ENCODE data around the gene LPIN3. TPM values are rescaled to one million over a fixed set of nuclear protein-coding genes. Genes with fewer than 3 reads are reported as not detected.

Gene LPIN3
- total RNA-seq, 4 donors from 2014 or later = 7.4 to 30.5 (median 10.2) TPM

DNA sequence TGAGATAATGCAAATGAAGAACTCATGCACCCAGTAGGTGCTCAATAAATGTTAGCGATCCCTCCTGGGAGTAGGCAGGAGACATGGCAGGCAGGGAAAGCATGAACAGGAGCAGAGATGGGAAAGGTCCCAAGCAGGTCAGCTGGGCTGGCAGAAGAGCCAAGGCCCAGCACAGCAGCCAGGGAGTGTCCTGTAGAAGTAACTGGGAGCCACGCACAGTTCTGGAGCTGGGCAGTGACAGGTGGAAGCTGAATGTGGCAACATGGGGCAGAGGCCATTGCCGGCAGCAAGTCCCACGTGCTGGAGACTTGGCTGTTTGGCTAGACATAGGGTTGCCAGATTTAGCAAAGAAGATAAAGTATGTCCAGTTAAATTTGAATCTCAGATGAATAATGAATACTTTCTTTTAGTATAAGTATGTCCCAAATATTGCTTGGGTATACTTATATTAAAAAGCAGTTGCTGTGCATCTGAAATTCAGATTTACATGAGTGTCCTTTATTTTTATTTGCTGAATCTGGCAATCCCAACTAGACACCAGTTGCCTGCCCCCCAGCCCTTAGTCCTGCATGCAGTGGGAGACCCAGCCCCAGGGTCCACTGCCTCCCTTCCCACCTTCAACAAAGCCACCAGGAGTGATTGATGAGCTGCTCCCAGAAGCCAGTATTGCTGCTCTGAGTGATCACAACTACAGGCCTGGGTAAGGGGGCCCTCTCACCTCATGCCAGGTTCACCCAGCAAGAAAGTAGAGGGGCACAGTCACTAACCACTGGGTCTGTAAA, 3.7 kb upstream of the LPIN3 start:
- intact Hi-C loops (cut with DNase I; ENCODE audit: low total_unique reads) = loop anchor here (10.0 kb wide), 1 partner anchor 102 kb away; no protein-coding TSS in a partner anchor

DNA sequence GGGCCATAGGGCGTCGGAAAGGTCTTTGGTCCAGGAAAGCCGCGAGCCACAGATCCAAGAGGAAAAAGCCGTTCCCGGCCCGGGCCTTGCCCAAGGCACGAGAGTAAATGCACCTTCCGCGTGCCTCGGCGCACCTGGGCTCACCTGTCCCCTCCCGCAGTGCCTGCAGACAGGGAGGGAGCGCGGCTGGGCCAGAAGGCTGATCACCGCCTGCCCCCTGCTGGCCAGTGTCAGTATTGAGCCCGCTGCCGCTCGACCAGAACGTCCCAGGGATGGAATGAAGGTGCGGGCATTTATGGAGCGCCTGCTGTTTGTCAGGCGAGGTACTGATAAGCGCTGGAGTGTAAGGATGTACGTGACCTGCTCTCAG, 679 bp upstream of the LPIN3 start:
- DNase-seq = peak; percentile 84 to 88
- H3K9me3 ChIP-seq = no peaks in the 10 kb centered on the region
- peak overlapping the region; percentile 81 to 86 for H3K27ac ChIP-seq
- H3K4me1 ChIP-seq = no peaks in the 10 kb centered on the region
- peak overlapping the region; percentile 33 to 40 for H3K4me3 ChIP-seq
- intact Hi-C loops (cut with DNase I; ENCODE audit: low total_unique reads) = loop anchor here (2.0 to 10.0 kb wide), 3 partner anchors 75 to 167 kb away; no protein-coding TSS in a partner anchor
- H3K36me3 ChIP-seq = no peaks in the 10 kb centered on the region
- no peaks in the 10 kb centered on the region for H3K27me3 ChIP-seq
- TF ChIP-seq, protein P1, sequence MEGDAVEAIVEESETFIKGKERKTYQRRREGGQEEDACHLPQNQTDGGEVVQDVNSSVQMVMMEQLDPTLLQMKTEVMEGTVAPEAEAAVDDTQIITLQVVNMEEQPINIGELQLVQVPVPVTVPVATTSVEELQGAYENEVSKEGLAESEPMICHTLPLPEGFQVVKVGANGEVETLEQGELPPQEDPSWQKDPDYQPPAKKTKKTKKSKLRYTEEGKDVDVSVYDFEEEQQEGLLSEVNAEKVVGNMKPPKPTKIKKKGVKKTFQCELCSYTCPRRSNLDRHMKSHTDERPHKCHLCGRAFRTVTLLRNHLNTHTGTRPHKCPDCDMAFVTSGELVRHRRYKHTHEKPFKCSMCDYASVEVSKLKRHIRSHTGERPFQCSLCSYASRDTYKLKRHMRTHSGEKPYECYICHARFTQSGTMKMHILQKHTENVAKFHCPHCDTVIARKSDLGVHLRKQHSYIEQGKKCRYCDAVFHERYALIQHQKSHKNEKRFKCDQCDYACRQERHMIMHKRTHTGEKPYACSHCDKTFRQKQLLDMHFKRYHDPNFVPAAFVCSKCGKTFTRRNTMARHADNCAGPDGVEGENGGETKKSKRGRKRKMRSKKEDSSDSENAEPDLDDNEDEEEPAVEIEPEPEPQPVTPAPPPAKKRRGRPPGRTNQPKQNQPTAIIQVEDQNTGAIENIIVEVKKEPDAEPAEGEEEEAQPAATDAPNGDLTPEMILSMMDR (IDR thresholded peaks at IDR 0.05) = peak; percentile 97 to 99 (median 98)
- peak in 1 of 2 donors; percentile 26 for TF ChIP-seq POLR2A (IDR thresholded peaks at IDR 0.05)

More for the DNA sequence above, 3.7 kb upstream of the LPIN3 start:
- no peaks in the 10 kb centered on the region for H3K4me1 ChIP-seq
- no peak overlapping the region for H3K27ac ChIP-seq
- TF ChIP-seq, protein P1 (IDR thresholded peaks at IDR 0.05) = no peak
- TF ChIP-seq POLR2A (IDR thresholded peaks at IDR 0.05) = no peak
- no peaks in the 10 kb centered on the region for H3K9me3 ChIP-seq
- no peak for DNase-seq
- H3K27me3 ChIP-seq = no peaks in the 10 kb centered on the region
- no peak overlapping the region for H3K4me3 ChIP-seq
- H3K36me3 ChIP-seq = no peaks in the 10 kb centered on the region

DNA sequence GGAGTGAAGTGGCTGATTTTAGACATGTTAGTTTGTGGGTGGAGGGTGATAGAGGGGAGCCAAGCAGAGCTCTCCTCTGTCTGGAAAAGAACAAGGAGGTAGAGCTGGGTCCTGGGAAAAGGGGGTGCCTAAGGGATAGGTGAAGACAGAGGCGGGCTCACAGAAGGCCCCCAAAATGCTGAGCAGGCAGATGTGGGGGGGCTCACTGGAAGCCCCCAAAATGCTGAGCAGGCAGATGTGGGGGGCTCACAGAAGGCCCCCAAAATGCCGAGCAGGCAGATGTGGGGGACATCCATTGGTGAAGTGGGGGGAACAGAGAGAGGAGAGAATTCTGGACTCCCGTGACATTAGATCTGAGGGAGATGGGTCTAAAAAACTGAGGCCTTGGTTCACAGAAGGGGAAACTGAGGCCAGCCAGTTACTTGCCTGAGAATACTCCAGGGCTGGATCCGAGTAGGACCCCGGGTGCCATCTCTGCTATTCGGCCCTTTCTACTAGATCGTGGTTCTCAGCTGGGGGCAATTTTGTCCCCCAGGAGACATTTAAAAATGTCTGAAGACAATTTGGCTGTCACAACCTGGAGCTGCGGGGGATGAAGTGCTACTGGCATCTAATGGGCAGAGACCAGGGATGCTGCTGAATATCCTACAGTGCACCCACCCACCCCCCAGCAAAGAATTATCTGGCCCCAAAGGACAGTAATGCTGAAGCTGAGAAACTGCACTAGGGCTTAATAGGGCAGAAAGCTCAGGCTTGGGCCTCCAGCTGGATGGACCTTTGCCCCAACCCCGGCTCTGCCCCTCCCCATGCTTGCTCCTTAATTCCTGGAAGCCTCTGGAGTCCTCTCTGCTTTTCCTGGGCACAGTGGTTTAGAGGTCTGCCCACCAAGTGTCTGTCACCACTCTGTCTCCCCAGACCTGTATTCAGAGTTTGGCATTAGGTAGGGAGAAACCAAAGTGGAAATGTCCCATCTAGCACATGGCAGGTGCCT, 2.1 kb downstream of the LPIN3 start:
- no peak for DNase-seq
- TF ChIP-seq, protein P1 (IDR thresholded peaks at IDR 0.05) = no peak
- no peak for TF ChIP-seq POLR2A (IDR thresholded peaks at IDR 0.05)
- no peak overlapping the region for H3K4me3 ChIP-seq
- no peaks in the 10 kb centered on the region for H3K27me3 ChIP-seq
- no peaks in the 10 kb centered on the region for H3K36me3 ChIP-seq
- intact Hi-C loops (cut with DNase I; ENCODE audit: low total_unique reads) = loop anchor here (10.0 kb wide), 1 partner anchor 72 kb away; no protein-coding TSS in a partner anchor
- H3K27ac ChIP-seq = no peak overlapping the region
- H3K4me1 ChIP-seq = no peaks in the 10 kb centered on the region
- H3K9me3 ChIP-seq = no peaks in the 10 kb centered on the region

DNA sequence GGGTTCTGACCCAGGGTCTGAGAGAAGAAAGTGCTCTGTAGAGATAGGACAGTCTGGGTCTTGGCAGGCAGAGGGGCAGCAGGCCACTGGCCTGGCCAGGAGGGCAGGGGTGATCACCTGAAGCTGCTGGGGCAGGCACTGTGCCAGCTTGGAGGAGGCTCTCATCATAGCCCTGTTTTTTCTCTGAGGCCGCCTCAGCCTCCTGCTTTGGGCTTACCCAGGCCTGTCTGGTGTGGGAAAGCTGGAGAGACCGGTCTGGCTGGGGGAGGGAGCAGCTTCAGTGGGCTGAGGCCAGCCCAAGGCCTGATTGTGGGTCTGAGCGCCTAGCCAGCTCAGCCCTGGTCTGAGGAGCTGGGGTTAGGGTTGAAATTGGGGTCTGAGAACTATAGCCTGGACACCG, 3.9 kb downstream of the LPIN3 start:
- H3K4me3 ChIP-seq = no peak overlapping the region
- H3K27ac ChIP-seq = no peak overlapping the region
- H3K4me1 ChIP-seq = no peaks in the 10 kb centered on the region
- H3K27me3 ChIP-seq = no peaks in the 10 kb centered on the region
- no peak for DNase-seq
- TF ChIP-seq POLR2A (IDR thresholded peaks at IDR 0.05) = no peak
- TF ChIP-seq, protein P1 (IDR thresholded peaks at IDR 0.05) = no peak
- intact Hi-C loops (cut with DNase I; ENCODE audit: low total_unique reads) = loop anchor here (10.0 kb wide), 1 partner anchor 70 kb away; no protein-coding TSS in a partner anchor
- no peaks in the 10 kb centered on the region for H3K36me3 ChIP-seq
- no peaks in the 10 kb centered on the region for H3K9me3 ChIP-seq

Data from uterus (tissue), 4 donors.